ENCODE data around the gene NDUFA3.

- TF ChIP-seq POLR2A (IDR thresholded peaks at IDR 0.05): no peak
- no peak for TF ChIP-seq CTCF (IDR thresholded peaks at IDR 0.05)
Observed at GRCh38 chr19:54136086-54136863, 33.6 kb downstream of the NDUFA3 start.
